Tibial artery (tissue), 4 donors: ENCODE results near the gene MAN2B1.
A peak's percentile ranks its signal among the peaks of the same experiment; 100 is the strongest.
"Not testable (repeated sequence)": the region's sequence is repeated elsewhere in the genome, so short reads cannot be mapped to it uniquely, and the experiment has no call there.

Experiments
- DNase-seq, 2 donors: peaks; one replicate each; pipeline ENCODE4 v3.0.0-alpha.2; 2019
- H3K27ac ChIP-seq, 2 donors: fragments of 200-600 bp; sonication (generic) in 1 of 2; 1 replicate in 1 of 2; 2 replicates in 1 of 2; pipeline ENCODE4 v1.5.1; 2018 to 2019; ENCODE audit warnings: mild to moderate bottlenecking in 1 of 2
- H3K27me3 ChIP-seq, 2 donors: fragments of 200-600 bp; sonication (generic) in 1 of 2; one replicate each; pipeline versions ENCODE4 v1.5.1 to v1.6.0; 2016 to 2019
- H3K36me3 ChIP-seq, 3 donors: fragments of 200-600 bp; sonication (generic) in 2 of 3; one replicate each; pipeline ENCODE4 v1.5.1; 2016 to 2019; ENCODE audit warnings: mild to moderate bottlenecking in 2 of 3
- H3K4me1 ChIP-seq, 4 donors: fragments of 200-600 bp; sonication (generic) in 2 of 4; 1 replicate in 3 of 4; 2 replicates in 1 of 4; pipeline ENCODE4 v1.5.1; 2016 to 2019
- H3K4me3 ChIP-seq, 2 donors: fragments of 200-600 bp; sonication (generic) in 1 of 2; 1 replicate in 1 of 2; 2 replicates in 1 of 2; pipeline ENCODE4 v1.5.1; 2018 to 2019; ENCODE audit warnings: mild to moderate bottlenecking in 2 of 2
- H3K9me3 ChIP-seq, 3 donors: fragments of 200-600 bp; sonication (generic) in 1 of 3; one replicate each; pipeline ENCODE4 v1.5.1; 2016 to 2019
- intact Hi-C: fragments of 100-400 bp; cut with DNase I; formaldehyde crosslinking; loops from one replicate; pipeline ENCODE4 v1.15.0; 2023; ENCODE audit warnings: low total_unique reads
- TF ChIP-seq, protein P1 (sequence below), 2 experiments: fragments of 200-600 bp in 1 of 2; fragments of 450-650 bp in 1 of 2; IDR thresholded peaks; one replicate each; pipeline ENCODE4 v1.5.1; 2017 to 2019; ENCODE audit warnings: antibody characterized with exemption in 2 of 2, mild to moderate bottlenecking in 1 of 2, moderate library complexity in 1 of 2

MAN2B1 gene

DNA sequence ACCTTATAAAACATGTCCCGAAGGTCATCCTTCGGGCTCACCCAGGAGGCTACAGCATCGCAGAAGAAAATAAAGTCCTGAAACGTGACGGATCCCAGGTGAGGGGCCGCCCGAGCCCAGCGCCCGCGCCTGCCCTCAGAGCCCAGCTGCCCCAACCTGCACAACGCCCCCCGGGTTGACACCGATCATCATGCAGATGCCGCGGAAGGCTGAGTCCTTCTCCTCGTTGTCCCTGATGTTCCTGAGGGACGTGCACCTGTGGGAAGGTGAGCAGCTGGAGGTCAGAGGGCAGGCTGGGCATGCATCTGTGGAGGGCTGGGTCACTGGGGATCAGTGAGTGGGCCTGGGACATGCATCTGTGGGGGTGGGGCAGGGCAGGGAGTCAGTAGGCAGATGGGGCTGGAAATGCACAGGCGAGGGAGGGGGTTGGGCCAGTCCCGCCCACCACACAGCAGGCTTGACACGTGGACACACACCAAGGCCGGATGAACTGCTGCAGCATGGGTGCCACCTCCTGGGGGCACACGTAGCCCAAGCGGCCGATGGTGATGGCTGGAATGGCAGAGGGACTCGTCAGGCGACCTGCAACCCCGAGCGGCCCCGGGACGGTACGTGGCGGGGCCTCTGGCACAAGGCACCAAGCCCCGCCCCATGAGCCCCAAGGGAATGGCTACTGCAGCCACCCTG, 35.2 kb upstream of the MAN2B1 start:
- intact Hi-C loops, result no loop called here
- Histone ChIP-seq H3K27ac (no peak overlapping the region), H3K9me3 (no peaks in the 10 kb centered on the region), H3K27me3 (no peaks in the 10 kb centered on the region), H3K36me3 (peaks cover 62 to 72% (median 71%) of the 10 kb centered on the region in 3 donors), H3K4me1 (peaks cover 0 to 5% (median 2%) of the 10 kb centered on the region in 4 donors), H3K4me3 (no peak overlapping the region)
- TF ChIP-seq, protein P1, sequence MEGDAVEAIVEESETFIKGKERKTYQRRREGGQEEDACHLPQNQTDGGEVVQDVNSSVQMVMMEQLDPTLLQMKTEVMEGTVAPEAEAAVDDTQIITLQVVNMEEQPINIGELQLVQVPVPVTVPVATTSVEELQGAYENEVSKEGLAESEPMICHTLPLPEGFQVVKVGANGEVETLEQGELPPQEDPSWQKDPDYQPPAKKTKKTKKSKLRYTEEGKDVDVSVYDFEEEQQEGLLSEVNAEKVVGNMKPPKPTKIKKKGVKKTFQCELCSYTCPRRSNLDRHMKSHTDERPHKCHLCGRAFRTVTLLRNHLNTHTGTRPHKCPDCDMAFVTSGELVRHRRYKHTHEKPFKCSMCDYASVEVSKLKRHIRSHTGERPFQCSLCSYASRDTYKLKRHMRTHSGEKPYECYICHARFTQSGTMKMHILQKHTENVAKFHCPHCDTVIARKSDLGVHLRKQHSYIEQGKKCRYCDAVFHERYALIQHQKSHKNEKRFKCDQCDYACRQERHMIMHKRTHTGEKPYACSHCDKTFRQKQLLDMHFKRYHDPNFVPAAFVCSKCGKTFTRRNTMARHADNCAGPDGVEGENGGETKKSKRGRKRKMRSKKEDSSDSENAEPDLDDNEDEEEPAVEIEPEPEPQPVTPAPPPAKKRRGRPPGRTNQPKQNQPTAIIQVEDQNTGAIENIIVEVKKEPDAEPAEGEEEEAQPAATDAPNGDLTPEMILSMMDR (IDR thresholded peaks at IDR 0.05), result no peak
- no peak for DNase-seq

DNA sequence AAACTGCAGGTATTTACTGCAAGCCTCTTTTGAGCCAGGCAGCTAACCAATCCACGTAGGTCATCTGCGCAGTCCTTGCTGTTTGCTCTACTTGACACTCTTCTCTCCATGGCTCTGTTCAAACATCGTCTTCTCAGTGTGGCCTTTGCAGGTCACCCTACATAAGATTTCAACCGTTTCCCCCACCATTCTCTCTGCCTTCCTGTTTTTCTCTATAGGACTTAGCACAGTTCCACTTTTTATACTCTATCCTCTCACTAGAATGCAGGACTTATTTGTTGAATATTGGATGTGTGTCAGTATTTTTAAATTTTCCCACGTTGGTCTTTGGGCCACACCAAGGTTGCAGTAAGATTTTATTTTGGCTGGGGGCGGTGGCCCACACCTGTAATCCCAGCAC, 31.6 kb upstream of the MAN2B1 start:
- no peaks in the 10 kb centered on the region for H3K9me3 ChIP-seq
- no peak overlapping the region for H3K4me3 ChIP-seq
- H3K27me3 ChIP-seq, result no peaks in the 10 kb centered on the region
- intact Hi-C loops, result no loop called here
- H3K27ac ChIP-seq, result no peak overlapping the region
- TF ChIP-seq, protein P1 (IDR thresholded peaks at IDR 0.05), result no peak
- DNase-seq, result no peak
- peaks cover 3 to 21% (median 14%) of the 10 kb centered on the region in 4 donors for H3K4me1 ChIP-seq
- H3K36me3 ChIP-seq, result peaks cover 26 to 36% (median 35%) of the 10 kb centered on the region in 3 donors

DNA sequence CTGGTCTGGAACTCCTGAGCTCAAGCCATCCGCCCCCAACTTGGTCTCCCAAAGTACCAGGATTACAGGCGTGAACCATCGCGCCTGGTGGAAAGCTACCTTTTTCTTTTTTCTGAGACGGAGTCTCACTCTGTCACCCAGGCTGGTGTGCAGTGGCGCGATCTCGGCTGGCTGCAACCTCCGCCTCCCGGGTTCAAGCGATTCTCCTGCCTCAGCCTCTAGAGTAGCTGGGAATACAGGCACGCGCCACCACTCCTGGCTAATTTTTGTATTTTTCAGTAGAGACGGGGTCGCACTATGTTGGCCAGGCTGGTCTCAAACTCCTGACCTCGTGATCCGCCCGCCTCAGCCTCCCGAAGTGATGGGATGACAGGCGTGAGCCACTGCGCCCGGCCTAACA, 30.9 kb upstream of the MAN2B1 start:
- H3K9me3 ChIP-seq, H3K27me3 ChIP-seq, DNase-seq, intact Hi-C loops: not testable (repeated sequence)
- peaks cover 3 to 21% (median 14%) of the 10 kb centered on the region in 4 donors for H3K4me1 ChIP-seq
- H3K4me3 ChIP-seq, result peak overlapping the region in 1 of 2 donors; percentile 66
- peaks cover 19 to 28% (median 28%) of the 10 kb centered on the region in 3 donors for H3K36me3 ChIP-seq
- H3K27ac ChIP-seq, result peak overlapping the region in 1 of 2 donors; percentile 83

DNA sequence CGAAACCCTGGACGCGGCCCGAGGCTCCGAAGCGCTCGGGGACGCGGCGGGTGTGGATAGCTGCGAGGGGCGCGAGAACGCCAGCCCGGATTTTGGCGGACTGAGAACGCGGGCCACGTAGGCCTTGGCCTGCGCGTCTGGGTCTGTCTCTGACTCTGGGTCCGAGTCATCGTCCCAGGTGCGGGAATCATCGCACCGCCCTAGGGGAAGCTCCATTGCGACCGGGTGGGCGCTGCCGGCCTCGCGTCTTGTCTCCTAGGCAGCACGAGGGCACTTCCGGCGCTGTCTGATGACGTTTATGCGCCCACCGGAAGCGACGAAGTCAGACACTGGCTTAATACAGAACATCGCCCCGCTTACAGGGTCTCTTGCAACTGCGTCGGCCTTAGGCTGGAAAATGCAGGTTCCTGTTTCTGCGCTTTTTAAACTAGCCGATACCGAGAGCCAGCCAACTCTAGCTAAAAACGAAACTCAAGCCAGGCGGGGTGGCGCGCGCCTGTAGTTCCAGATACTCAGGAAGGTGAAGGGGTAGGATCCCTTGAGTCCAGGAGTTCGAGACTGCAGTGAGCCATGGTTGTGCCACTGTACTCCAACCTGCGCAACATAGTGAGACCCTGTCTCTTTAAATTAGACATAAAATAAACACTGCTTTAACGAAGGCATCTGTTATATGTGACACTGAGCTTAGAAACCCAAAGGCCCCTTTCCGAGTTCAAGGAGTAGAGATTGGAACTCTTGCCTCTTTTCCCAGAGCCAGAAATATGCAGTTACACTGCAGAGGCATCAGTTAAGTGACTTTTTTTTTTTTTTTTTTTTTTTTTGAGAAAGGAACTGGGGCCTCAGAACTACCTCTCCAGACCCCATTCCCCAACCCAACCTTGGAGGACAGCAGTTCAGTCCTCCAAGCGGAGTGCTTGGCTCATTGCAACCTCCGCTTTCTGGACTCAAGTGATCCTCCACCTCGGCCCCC, 30.1 kb upstream of the MAN2B1 start, which contains the start of gene FBXW9:
TSS of gene FBXW9 (minus strand) at position 266 of the 970 bp plus-strand sequence. CDS start at position 216, 50 bp downstream.
- peak within 1 kb of the TSS; percentile 66 to 93 for H3K4me3 ChIP-seq
- intact Hi-C loops, result no loop called here
- H3K4me1 ChIP-seq, result peaks cover 3 to 21% (median 14%) of the 10 kb centered on the region in 4 donors
- no peaks in the 10 kb centered on the region for H3K27me3 ChIP-seq
- TF ChIP-seq, protein P1 (IDR thresholded peaks at IDR 0.05), result no peak
- H3K27ac ChIP-seq, result peak within 1 kb of the TSS; percentile 79 to 83
- H3K9me3 ChIP-seq, result no peaks in the 10 kb centered on the region
- H3K36me3 ChIP-seq, result peaks cover 11 to 21% (median 20%) of the 10 kb centered on the region in 3 donors
- peak; percentile 96 to 97 for DNase-seq

DNA sequence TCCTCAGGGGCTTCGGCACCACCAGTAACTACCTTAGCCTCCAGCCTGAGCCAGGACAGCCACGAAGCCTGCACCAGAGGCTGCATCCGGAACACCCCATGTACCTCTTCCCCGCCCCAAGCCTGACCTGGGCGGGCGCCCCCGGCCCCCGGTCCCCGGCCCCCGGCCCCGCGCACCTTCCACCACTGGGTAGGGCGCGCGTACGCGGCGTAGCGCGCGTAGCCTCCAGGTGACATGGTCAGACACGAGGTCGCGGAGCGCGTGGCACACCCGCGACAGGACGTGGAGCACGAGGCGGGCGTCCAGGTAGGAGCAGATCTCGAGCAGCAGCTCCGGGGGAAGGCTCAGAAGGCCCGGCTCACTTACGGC, 29.4 kb upstream of the MAN2B1 start:
- Histone ChIP-seq H3K27ac (peak overlapping the region; percentile 79 to 83), H3K4me1 (peaks cover 3 to 21% (median 14%) of the 10 kb centered on the region in 4 donors), H3K9me3 (no peaks in the 10 kb centered on the region), H3K36me3 (peaks cover 4 to 14% (median 14%) of the 10 kb centered on the region in 3 donors), H3K4me3 (peak overlapping the region; percentile 66 to 93), H3K27me3 (no peaks in the 10 kb centered on the region)
- no peak for DNase-seq
- intact Hi-C loops, result no loop called here
- TF ChIP-seq, protein P1 (IDR thresholded peaks at IDR 0.05), result no peak
